ENCODE results near the gene SRCAP.

The SRCAP gene

GRCh38 chr16:30665830-30666190, 33.2 kb upstream of the SRCAP start:
- TF ChIP-seq RAD21 (IDR thresholded peaks at IDR 0.05; ENCODE audit: low read depth), result no peak
- no peak for TF ChIP-seq TAF1 (IDR thresholded peaks at IDR 0.05; ENCODE audit: low read depth)
- TF ChIP-seq YY1 (IDR thresholded peaks at IDR 0.05; ENCODE audit: low read depth), result no peak
- no peak for TF ChIP-seq NFIC (IDR thresholded peaks at IDR 0.05)
- TF ChIP-seq FOXM1 (IDR thresholded peaks at IDR 0.05; ENCODE audit: borderline replicate concordance, low read depth), result no peak
- TF ChIP-seq USF1 (IDR thresholded peaks at IDR 0.05), result no peak
- TF ChIP-seq EGR1 (IDR thresholded peaks at IDR 0.05), result no peak
- no peak for TF ChIP-seq EP300 (IDR thresholded peaks at IDR 0.05; ENCODE audit: borderline replicate concordance)
- TF ChIP-seq MAX (IDR thresholded peaks at IDR 0.05), result no peak
- no peak for TF ChIP-seq CREB1 (IDR thresholded peaks at IDR 0.05; ENCODE audit: low read depth)
- no peak for TF ChIP-seq REST (IDR thresholded peaks at IDR 0.05; ENCODE audit: low read depth)
- TF ChIP-seq TEAD4 (IDR thresholded peaks at IDR 0.05), result no peak
- no peak for TF ChIP-seq TCF12 (IDR thresholded peaks at IDR 0.05; ENCODE audit: low read depth)
- no peak for TF ChIP-seq CEBPB (IDR thresholded peaks at IDR 0.05)
- no peak for TF ChIP-seq ZBTB7A (IDR thresholded peaks at IDR 0.05; ENCODE audit: low read depth)

- TF ChIP-seq FOXM1 (IDR thresholded peaks at IDR 0.05; ENCODE audit: borderline replicate concordance, low read depth) (no peak), CREB1 (IDR thresholded peaks at IDR 0.05; ENCODE audit: low read depth) (no peak), REST (IDR thresholded peaks at IDR 0.05; ENCODE audit: low read depth) (no peak), RAD21 (IDR thresholded peaks at IDR 0.05; ENCODE audit: low read depth) (no peak), USF1 (IDR thresholded peaks at IDR 0.05) (no peak), TEAD4 (IDR thresholded peaks at IDR 0.05) (no peak), NFIC (IDR thresholded peaks at IDR 0.05) (no peak), MAX (IDR thresholded peaks at IDR 0.05) (no peak), YY1 (IDR thresholded peaks at IDR 0.05; ENCODE audit: low read depth) (no peak), ZBTB7A (IDR thresholded peaks at IDR 0.05; ENCODE audit: low read depth) (no peak), EGR1 (IDR thresholded peaks at IDR 0.05) (no peak)
Measured at GRCh38 chr16:30666681-30667080, 32.3 kb upstream of the SRCAP start.

- no peak for TF ChIP-seq EGR1 (IDR thresholded peaks at IDR 0.05)
- no peak for TF ChIP-seq YY1 (IDR thresholded peaks at IDR 0.05; ENCODE audit: low read depth)
- TF ChIP-seq FOXM1 (IDR thresholded peaks at IDR 0.05; ENCODE audit: borderline replicate concordance, low read depth), result no peak
- no peak for TF ChIP-seq TEAD4 (IDR thresholded peaks at IDR 0.05)
- no peak for TF ChIP-seq TAF1 (IDR thresholded peaks at IDR 0.05; ENCODE audit: low read depth)
- TF ChIP-seq RAD21 (IDR thresholded peaks at IDR 0.05; ENCODE audit: low read depth), result no peak
- no peak for TF ChIP-seq NFIC (IDR thresholded peaks at IDR 0.05)
- no peak for TF ChIP-seq CREB1 (IDR thresholded peaks at IDR 0.05; ENCODE audit: low read depth)
- TF ChIP-seq USF1 (IDR thresholded peaks at IDR 0.05), result no peak
- no peak for TF ChIP-seq MAX (IDR thresholded peaks at IDR 0.05)
- TF ChIP-seq ZBTB7A (IDR thresholded peaks at IDR 0.05; ENCODE audit: low read depth), result no peak
- no peak for TF ChIP-seq REST (IDR thresholded peaks at IDR 0.05; ENCODE audit: low read depth)
- no peak for TF ChIP-seq TCF12 (IDR thresholded peaks at IDR 0.05; ENCODE audit: low read depth)
Measured at GRCh38 chr16:30667361-30667905, 31.5 kb upstream of the SRCAP start.

- no peak for TF ChIP-seq FOXM1 (IDR thresholded peaks at IDR 0.05; ENCODE audit: borderline replicate concordance, low read depth)
- TF ChIP-seq USF1 (IDR thresholded peaks at IDR 0.05), result no peak
- no peak for TF ChIP-seq CEBPB (IDR thresholded peaks at IDR 0.05)
- no peak for TF ChIP-seq TEAD4 (IDR thresholded peaks at IDR 0.05)
- TF ChIP-seq ZBTB7A (IDR thresholded peaks at IDR 0.05; ENCODE audit: low read depth), result no peak
- TF ChIP-seq CREB1 (IDR thresholded peaks at IDR 0.05; ENCODE audit: low read depth), result no peak
- no peak for TF ChIP-seq MAX (IDR thresholded peaks at IDR 0.05)
- TF ChIP-seq TCF12 (IDR thresholded peaks at IDR 0.05; ENCODE audit: low read depth), result no peak
- TF ChIP-seq REST (IDR thresholded peaks at IDR 0.05; ENCODE audit: low read depth), result no peak
- TF ChIP-seq EGR1 (IDR thresholded peaks at IDR 0.05), result no peak
- no peak for TF ChIP-seq YY1 (IDR thresholded peaks at IDR 0.05; ENCODE audit: low read depth)
- no peak for TF ChIP-seq NFIC (IDR thresholded peaks at IDR 0.05)
Measured at GRCh38 chr16:30668393-30668792, 30.6 kb upstream of the SRCAP start.

Data from Ishikawa (cell line).